HG03097 (cell line): ENCODE measurements around the gene EDDM3A.
"Not testable (repeated sequence)": the region's sequence is repeated elsewhere in the genome, so short reads cannot be mapped to it uniquely, and the experiment has no call there.

ENCODE experiments used
- ATAC-seq: cut with Tn5 transposase; IDR thresholded peaks from one replicate; pipeline ENCODE4 v1.9.1; 2021; ENCODE audit not compliant: unreplicated experiment, low FRiP score

The EDDM3A gene

DNA sequence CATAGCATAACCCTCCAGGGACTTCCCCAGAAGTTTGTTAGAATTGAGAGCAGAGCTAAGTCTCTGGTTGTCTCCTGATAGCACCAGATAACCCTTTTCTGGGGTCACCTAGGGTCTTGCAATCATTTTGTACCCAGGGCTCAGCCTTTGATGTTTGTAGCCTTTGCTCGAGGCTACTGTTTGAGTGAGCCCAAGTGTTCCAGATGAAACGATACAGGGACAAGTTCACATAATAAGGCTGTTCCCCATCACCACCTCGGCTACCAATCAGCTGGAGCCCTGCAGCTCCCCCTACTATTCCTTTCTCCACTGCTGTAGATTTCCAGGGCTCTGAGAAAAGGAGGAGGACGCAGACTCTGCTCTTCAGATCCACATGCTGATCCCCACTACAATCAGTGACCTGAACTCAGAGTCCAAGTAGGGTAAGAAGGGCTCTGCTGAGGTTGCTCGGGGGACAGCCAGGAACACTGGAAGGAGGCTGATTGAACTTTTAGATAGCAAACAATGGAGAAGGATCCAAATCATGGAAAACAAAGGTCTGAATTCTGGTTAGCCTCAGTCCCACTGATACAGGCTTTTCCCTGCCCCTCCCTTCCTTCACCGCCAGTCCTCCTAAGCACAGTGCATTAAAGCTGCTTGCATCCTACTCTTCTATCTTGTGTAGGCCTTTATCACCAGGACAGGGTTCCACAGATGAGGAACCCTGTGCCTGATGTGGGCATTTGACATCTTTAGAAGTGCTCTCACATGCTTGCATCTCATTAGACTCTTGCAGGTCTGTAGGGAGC lies at the start of gene EDDM3A:
Gene EDDM3A, plus strand, starts transcription at position 317 of the 788 bp plus-strand sequence. CDS start 1,694 bp downstream, outside the sequence.
- ATAC-seq, result no peak

DNA sequence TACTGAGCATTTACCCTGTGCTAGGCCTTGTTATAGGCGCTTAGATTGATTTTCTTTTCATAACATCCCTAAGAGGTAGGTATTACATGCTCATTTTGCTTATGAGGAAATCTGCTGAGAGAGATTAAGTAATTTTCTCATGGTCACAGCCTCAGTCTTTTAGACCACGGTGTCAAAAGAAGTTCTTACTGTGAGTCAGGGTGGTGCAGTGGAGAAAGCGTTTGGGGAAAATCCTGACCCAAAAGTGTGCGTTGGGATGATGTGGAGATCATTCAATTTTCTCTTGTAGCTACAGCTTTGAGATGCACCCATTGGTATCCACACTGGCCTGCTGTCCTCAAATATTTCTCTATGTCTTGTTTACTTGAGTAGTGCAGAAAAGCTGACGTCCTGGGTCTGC lies 48.9 kb upstream of the EDDM3A start:
- no peak for ATAC-seq

- no peak for ATAC-seq
These were observed 48.2 kb upstream of the EDDM3A start for GRCh38 chr14:20697273-20698017.

DNA sequence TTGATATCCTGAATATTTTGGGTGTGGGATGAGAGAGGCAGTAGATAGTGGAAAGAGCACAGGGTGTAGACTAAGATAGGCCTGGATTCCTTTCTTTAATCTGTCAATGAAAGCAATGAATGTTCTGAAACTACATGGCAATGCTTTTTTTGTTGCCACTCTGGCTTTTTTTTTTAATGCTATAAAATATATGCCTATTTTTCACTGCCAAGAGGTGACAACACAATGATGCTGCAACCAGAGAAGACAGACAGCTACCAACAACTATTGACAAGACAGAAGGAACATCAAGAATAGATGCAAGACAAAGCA lies 47.7 kb upstream of the EDDM3A start:
- no peak for ATAC-seq

DNA sequence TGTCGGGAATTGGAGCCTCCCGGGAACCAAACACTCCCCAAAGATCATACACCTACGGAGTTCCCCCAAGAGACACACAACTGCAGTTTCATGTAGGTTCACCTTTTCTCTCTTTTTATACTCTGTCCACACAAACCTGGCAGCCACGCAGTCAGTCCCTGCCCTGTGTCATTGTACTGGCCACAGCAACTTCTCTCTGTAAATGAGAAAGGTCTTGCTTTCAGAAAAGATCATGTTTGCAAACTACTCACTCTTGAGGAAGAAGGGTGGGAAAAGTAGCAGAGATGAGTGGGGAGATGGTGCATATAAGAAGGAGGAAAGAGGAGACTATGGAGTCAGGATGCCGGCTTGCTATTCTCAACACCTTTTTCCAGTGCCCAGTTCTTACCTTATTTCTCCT lies 46.8 kb upstream of the EDDM3A start:
- no peak for ATAC-seq

- no peak for ATAC-seq
These were observed 45.8 kb upstream of the EDDM3A start for GRCh38 chr14:20699931-20700330.

DNA sequence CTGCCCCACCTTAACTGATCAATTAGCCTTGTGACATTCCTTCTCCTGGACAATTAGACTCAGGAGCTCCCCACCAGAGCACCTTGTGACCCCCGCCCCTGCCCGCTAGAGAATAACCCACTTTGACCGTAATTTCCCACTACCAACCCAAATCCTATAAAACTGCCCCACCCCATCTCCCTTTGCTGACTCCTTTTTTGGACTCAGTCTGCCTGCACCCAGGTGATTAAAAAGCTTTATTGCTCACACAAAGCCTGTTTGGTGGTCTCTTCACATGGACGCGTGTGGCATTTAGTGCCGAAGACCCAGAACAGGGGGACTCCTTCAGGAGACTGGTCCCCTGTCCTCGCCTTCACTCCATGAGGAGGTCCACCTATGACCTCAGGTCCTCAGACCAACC lies 44.7 kb upstream of the EDDM3A start:
- not testable (repeated sequence) for ATAC-seq

- ATAC-seq, result no peak
These were observed 38.9 kb upstream of the EDDM3A start for GRCh38 chr14:20706657-20707355.

GRCh38 chr14:20707622-20708021 lies 38.1 kb upstream of the EDDM3A start:
- no peak for ATAC-seq

DNA sequence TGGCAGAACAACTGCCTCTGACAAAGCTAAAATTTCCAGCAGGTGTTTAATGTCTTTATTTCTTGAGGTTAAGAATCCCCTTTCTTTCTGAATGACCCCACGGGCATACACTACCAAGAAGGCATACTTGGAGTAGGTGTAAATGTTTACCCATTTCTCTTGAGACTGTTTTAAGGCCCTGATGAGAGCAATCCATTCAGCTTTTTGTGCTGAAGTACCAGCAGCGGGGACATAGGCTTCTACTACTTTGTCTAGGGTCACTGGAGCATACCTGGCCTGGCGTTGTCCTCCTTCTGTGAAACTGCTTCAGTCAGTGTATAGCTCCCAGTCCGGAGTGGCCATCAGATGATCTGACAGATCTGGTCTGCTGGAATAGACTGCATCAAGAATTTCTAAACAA lies 34.4 kb upstream of the EDDM3A start:
- no peak for ATAC-seq

DNA sequence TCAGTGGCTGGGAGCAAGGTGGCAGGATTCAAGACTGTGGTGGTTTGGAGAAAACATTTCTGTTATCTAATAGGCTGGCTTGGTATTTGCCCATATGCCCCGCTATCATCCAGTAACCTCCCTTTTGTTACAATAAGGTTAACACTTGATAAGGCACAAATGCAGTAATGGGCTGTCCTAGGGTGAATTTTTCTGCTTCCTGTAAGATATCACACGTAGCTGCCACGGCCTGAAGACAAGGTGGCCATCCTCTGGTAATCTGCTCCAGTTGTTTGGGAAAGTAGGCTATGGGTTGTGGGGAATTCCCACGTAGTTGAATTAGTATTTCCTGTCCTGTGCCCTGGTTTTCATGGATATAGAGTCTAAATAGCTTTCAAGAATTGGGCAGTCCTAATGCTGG lies 34.0 kb upstream of the EDDM3A start:
- ATAC-seq, result no peak

DNA sequence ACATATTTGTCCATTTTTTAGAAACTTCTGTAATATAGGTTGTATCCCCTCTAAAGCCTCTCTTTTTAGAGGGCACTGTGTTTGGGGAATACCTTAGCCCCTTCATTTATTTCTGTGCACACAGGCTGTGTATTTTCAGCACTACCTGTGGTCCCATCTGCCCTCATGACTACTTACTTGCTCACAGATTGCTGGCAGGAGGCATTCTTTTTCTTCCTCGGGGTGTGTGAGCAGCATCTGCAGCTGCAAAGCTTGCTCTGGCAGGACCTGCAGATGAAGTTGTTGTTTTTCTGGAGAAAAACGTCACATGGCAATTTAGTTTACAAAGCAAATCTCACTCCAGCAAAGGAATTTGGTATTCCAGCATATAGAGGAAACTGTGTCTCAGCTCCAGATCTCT lies 32.8 kb upstream of the EDDM3A start:
- ATAC-seq, result no peak

- no peak for ATAC-seq
These were observed 31.0 kb upstream of the EDDM3A start for GRCh38 chr14:20714593-20715250.

- ATAC-seq, result no peak
These were observed 25.9 kb upstream of the EDDM3A start for GRCh38 chr14:20719777-20720176.

DNA sequence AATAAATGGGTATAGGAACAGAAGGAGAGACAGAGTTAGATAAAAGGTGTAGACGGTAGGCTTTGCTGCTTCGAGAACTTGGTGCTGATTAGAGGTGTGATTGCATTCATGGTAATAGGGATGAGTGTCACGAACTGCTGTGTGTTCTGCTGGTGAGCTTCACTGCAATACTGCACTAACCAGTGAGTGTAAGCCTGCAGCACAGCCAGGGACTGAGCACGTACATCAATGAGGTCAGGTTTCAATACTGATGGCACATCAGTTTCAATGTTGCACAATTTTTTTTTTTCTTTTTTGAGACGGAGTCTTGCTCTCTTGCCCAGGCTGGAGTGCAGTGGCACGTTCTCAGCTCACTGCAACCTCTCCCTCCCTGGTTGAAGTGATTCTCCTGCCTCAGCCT lies 24.9 kb upstream of the EDDM3A start:
- no peak for ATAC-seq

DNA sequence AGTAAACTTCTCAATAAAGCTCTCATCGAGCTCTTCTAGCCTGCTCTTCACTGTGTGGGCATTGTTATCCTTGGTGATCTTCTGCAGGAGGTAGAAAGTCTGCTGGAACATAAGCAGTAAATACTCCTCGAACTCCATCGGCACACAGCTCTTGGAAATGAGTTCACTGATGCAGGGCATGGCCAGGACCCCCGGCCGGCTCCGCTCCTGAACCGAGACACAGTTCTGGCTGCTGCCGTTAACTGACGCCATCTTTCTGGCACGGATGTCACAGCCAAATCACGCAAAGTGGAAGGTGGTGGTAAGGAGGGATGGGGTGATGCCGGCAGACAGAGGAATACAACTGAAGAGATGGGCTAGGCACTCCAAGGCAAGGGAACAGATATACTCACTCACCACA lies 23.7 kb upstream of the EDDM3A start:
- ATAC-seq, result no peak

DNA sequence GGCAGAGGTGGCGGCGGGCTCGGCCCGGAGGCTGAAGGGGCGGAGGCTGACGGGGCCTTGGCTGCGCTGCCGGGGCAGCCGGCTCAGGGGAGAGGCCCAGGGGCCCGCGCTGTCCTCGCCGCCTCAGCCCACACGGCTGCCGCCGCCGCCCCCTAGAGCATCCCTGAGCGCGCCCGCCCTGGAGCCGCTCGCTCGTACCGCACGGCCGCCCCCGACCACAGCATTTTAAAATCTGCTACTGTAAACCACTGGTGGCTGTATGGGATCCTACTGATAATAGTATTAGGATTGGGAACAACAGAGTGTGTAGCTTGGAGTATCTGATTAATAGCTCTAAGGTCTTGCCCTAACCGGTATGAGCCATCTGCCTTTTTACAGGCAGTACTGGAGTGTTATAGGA lies 22.2 kb upstream of the EDDM3A start:
- ATAC-seq, result no peak

- ATAC-seq, result not testable (repeated sequence)
These were observed 19.6 kb upstream of the EDDM3A start for GRCh38 chr14:20726121-20726520.

DNA sequence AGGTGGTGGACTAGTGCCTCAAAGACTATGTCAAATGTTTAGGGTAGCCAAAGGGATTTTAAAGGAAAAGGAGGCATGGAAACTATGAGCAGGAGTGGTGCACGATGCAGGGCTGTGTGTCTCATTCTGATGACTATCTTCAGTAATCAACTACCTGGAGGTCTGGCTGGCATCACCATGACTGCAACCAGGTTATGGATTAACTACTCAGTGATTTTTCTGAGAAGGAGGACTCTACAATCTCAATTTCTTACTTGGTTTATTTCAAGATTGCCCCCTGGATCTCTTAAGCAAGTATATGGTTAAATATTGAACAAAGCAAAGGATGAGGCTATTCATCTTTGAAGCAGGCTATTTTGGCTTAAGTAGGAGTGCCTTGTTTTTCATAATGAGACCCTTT lies 19.2 kb upstream of the EDDM3A start:
- no peak for ATAC-seq

GRCh38 chr14:20730891-20731290 lies 14.8 kb upstream of the EDDM3A start:
- no peak for ATAC-seq

GRCh38 chr14:20732477-20732876 lies 13.2 kb upstream of the EDDM3A start:
- ATAC-seq, result no peak
